GM19397 (cell line): ENCODE measurements around the gene TPRX1.
"Not testable (repeated sequence)": the region's sequence is repeated elsewhere in the genome, so short reads cannot be mapped to it uniquely, and the experiment has no call there.

Source experiments
- ATAC-seq: cut with Tn5 transposase; IDR thresholded peaks from one replicate; pipeline ENCODE4 v1.9.1; 2021; ENCODE audit warnings: mild to moderate bottlenecking, moderate library complexity; ENCODE audit not compliant: unreplicated experiment

TPRX1 gene

GRCh38 chr19:47769534-47769933, 34.8 kb downstream of the TPRX1 start:
- ATAC-seq = no peak

- no peak for ATAC-seq
Observed at GRCh38 chr19:47768604-47769003, 35.7 kb downstream of the TPRX1 start.

GRCh38 chr19:47767349-47767748, 37.0 kb downstream of the TPRX1 start:
- no peak for ATAC-seq

GRCh38 chr19:47766670-47767069, 37.7 kb downstream of the TPRX1 start:
- no peak for ATAC-seq

- ATAC-seq = no peak
Observed at GRCh38 chr19:47766359-47766620, 38.1 kb downstream of the TPRX1 start.

- no peak for ATAC-seq
Observed at GRCh38 chr19:47765523-47766358, 38.6 kb downstream of the TPRX1 start.

GRCh38 chr19:47764705-47765104, 39.6 kb downstream of the TPRX1 start:
- ATAC-seq = not testable (repeated sequence)

GRCh38 chr19:47762615-47763308, 41.6 kb downstream of the TPRX1 start:
- ATAC-seq = no peak

GRCh38 chr19:47762151-47762550, 42.2 kb downstream of the TPRX1 start:
- ATAC-seq = no peak

GRCh38 chr19:47761566-47761965, 42.8 kb downstream of the TPRX1 start:
- no peak for ATAC-seq

GRCh38 chr19:47760632-47760999, 43.7 kb downstream of the TPRX1 start:
- no peak for ATAC-seq

GRCh38 chr19:47758443-47758804, 45.9 kb downstream of the TPRX1 start:
- ATAC-seq = no peak

GRCh38 chr19:47757617-47758442, 46.5 kb downstream of the TPRX1 start:
- ATAC-seq = no peak

GRCh38 chr19:47756953-47757608, 47.3 kb downstream of the TPRX1 start:
- ATAC-seq = no peak

GRCh38 chr19:47756627-47756929, 47.8 kb downstream of the TPRX1 start:
- ATAC-seq = no peak

- ATAC-seq = no peak
Observed at GRCh38 chr19:47755762-47756626, 48.4 kb downstream of the TPRX1 start.

GRCh38 chr19:47755065-47755761, 49.1 kb downstream of the TPRX1 start:
- ATAC-seq = no peak

- ATAC-seq = no peak
Observed at GRCh38 chr19:47754206-47755064, 49.9 kb downstream of the TPRX1 start.
